Spleen (tissue), 7 donors: Measurements from ENCODE around the gene SLC16A13.

Source experiments
- CTCF ChIP-seq, 11 experiments: fragments of 200-600 bp in 7 of 11; fragments of 450-650 bp in 4 of 11; sonication (generic) in 4 of 11; IDR thresholded peaks in 8 of 11; conservative IDR thresholded peaks in 3 of 11; 1 replicate in 7 of 11; 2 replicates in 4 of 11; pipeline versions ENCODE4 v1.4.0 to v1.8.0; 2016 to 2021; ENCODE audit warnings: antibody characterized with exemption in 11 of 11, inconsistent platforms in 4 of 11, mild to moderate bottlenecking in 1 of 11
- POLR2A ChIP-seq, 3 donors: fragments of 450-650 bp; IDR thresholded peaks; one replicate each; pipeline ENCODE4 v1.5.1; 2017; ENCODE audit warnings: antibody characterized with exemption in 3 of 3, mild to moderate bottlenecking in 1 of 3
- donor health status: DM: no; HTN: no; CAD: no; lungs with moderate emphysema.
- donor health status: DM: no; HTN: no; CAD: no.
- donor health status: DM: no; HTN: no; CAD: no.

- TF ChIP-seq POLR2A (IDR thresholded peaks at IDR 0.05), result no peak
- no peak for TF ChIP-seq CTCF (IDR thresholded peaks at IDR 0.05 in 8 of 11, conservative IDR thresholded peaks at IDR 0.05 in 3 of 11)
Observed at GRCh38 chr17:6986676-6987075, 49.1 kb upstream of the SLC16A13 start.
